HG03025 (cell line): ENCODE results near the gene SCUBE1.

ENCODE experiments used
- ATAC-seq: cut with Tn5 transposase; IDR thresholded peaks from one replicate; pipeline ENCODE4 v1.9.1; 2021; ENCODE audit warnings: mild to moderate bottlenecking, moderate library complexity; ENCODE audit not compliant: unreplicated experiment, low FRiP score

Gene SCUBE1

GRCh38 chr22:43185860-43186261 is 157.3 kb downstream of the SCUBE1 start:
- ATAC-seq: no peak

GRCh38 chr22:43183496-43184277 is 159.5 kb downstream of the SCUBE1 start:
- ATAC-seq: no peak

- ATAC-seq: no peak
Observed at GRCh38 chr22:43182726-43183125, 160.4 kb downstream of the SCUBE1 start.

- ATAC-seq: no peak
Observed at GRCh38 chr22:43182118-43182517, 161.1 kb downstream of the SCUBE1 start.

- ATAC-seq: no peak
Observed at GRCh38 chr22:43181321-43182076, 161.7 kb downstream of the SCUBE1 start.

- ATAC-seq: no peak
Observed at GRCh38 chr22:43180670-43181069, 162.5 kb downstream of the SCUBE1 start.

- ATAC-seq: no peak
Observed at GRCh38 chr22:43179911-43180195, 163.3 kb downstream of the SCUBE1 start.

- ATAC-seq: no peak
Observed at GRCh38 chr22:43179146-43179910, 163.8 kb downstream of the SCUBE1 start.

GRCh38 chr22:43177479-43177878 is 165.7 kb downstream of the SCUBE1 start:
- no peak for ATAC-seq

- no peak for ATAC-seq
Observed at GRCh38 chr22:43176090-43176489, 167.1 kb downstream of the SCUBE1 start.

GRCh38 chr22:43174941-43175531 is 168.1 kb downstream of the SCUBE1 start:
- ATAC-seq: no peak

- no peak for ATAC-seq
Observed at GRCh38 chr22:43173976-43174720, 169.0 kb downstream of the SCUBE1 start.

GRCh38 chr22:43173566-43173965 is 169.6 kb downstream of the SCUBE1 start:
- ATAC-seq: no peak

GRCh38 chr22:43172191-43172590 is 171.0 kb downstream of the SCUBE1 start:
- ATAC-seq: no peak

- no peak for ATAC-seq
Observed at GRCh38 chr22:43171607-43172006, 171.6 kb downstream of the SCUBE1 start.

GRCh38 chr22:43171019-43171491 is 172.1 kb downstream of the SCUBE1 start:
- ATAC-seq: no peak

GRCh38 chr22:43170131-43170480 is 173.1 kb downstream of the SCUBE1 start:
- ATAC-seq: no peak

GRCh38 chr22:43169310-43170130 is 173.7 kb downstream of the SCUBE1 start:
- no peak for ATAC-seq
